Uterus (tissue), 4 donors: ENCODE data around the gene INSC. TPM values are rescaled to one million over a fixed set of nuclear protein-coding genes. Genes with fewer than 3 reads are reported as not detected.

Source experiments
- DNase-seq, 2 donors: peaks; one replicate each; pipeline ENCODE4 v3.0.0-alpha.2; 2019 to 2020
- H3K27ac ChIP-seq, 2 donors: fragments of 200-600 bp; sonication (generic); 1 replicate in 1 of 2; 2 replicates in 1 of 2; pipeline ENCODE4 v1.5.1; 2016 to 2018
- H3K27me3 ChIP-seq, 2 donors: fragments of 200-600 bp; sonication (generic); one replicate each; pipeline ENCODE4 v1.5.1; 2018 to 2019; ENCODE audit warnings: control low read depth in 1 of 2
- H3K36me3 ChIP-seq, 2 donors: fragments of 200-600 bp; sonication (generic); one replicate each; pipeline ENCODE4 v1.5.1; 2019; ENCODE audit warnings: control low read depth in 1 of 2
- H3K4me1 ChIP-seq, 2 donors: fragments of 200-600 bp; sonication (generic); one replicate each; pipeline ENCODE4 v1.5.1; 2018 to 2019; ENCODE audit warnings: control low read depth in 1 of 2
- H3K4me3 ChIP-seq, 2 donors: fragments of 200-600 bp; sonication (generic); 1 replicate in 1 of 2; 2 replicates in 1 of 2; pipeline ENCODE4 v1.5.1; 2018 to 2019; ENCODE audit warnings: mild to moderate bottlenecking in 1 of 2
- H3K9me3 ChIP-seq, 2 donors: fragments of 200-600 bp; sonication (generic); one replicate each; pipeline ENCODE4 v1.5.1; 2019; ENCODE audit warnings: control low read depth in 1 of 2
- POLR2A ChIP-seq, 2 donors: fragments of 450-650 bp; IDR thresholded peaks; one replicate each; pipeline ENCODE4 v1.6.1; 2016; ENCODE audit warnings: antibody characterized with exemption in 2 of 2, mild to moderate bottlenecking in 1 of 2, moderate library complexity in 1 of 2
- intact Hi-C: fragments of 100-400 bp; cut with DNase I; formaldehyde crosslinking; loops from one replicate; pipeline ENCODE4 v1.15.1; 2023; ENCODE audit warnings: low total_unique reads
- total RNA-seq, 4 donors: library from RNA; depleted of rRNA in 3 of 4; stranded (reverse); fragments of >200 nt in 3 of 4; gene quantifications; one replicate each; pipeline versions ENCODE4 v1.1.0 to v1.2.4, GENCODE V29; 2014 to 2023
- TF ChIP-seq, protein P1 (sequence below), 4 experiments: fragments of 200-600 bp in 2 of 4; fragments of 450-650 bp in 2 of 4; sonication (generic) in 2 of 4; IDR thresholded peaks; one replicate each; pipeline ENCODE4 v1.5.1; 2016 to 2019; ENCODE audit warnings: antibody characterized with exemption in 4 of 4, mild to moderate bottlenecking in 2 of 4, moderate library complexity in 1 of 4
- donor health status: DM: yes; HTN: yes; CAD: no.

Gene INSC
- total RNA-seq, 4 donors from 2014 or later: 0.24 to 2.6 TPM; not detected in 2

DNA sequence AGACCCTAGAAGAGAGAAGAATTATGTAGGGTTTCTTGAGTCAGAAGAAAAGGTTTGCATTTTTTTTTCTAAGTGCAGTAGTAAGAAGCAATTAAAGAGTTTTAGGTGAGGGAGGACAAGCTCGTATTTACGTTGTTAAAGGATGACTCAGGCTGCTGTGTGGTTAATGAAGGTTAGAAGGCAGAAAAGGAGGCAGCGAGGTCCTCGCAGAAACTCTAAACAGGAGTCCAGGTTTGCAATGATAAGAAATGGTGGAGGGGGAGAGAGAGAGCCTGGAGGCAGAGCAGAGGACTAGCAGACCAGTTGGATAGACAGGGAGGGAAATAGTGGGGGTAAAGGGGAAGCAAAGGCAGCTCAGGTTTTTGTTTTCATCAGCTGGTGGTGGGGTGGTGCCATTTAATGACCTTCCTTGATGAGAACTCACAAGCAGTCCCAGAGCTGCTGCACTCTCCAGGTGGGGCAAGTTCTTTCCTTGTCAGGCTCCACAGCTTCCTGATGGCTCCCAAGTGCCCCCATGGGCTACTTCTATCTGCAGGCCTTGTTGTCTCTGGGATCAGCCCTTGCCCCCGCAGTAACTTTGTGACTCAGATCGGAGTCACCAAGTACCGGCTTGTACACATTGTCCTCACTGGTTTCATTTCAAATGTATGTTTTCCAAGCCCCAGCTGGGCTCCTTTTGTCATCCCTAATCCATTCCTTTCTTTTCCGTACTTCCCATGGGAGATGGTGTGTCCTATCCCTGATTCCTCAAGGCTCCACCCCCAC, 8.3 kb upstream of the INSC start:
- H3K36me3 ChIP-seq: no peaks in the 10 kb centered on the region
- H3K4me1 ChIP-seq: no peaks in the 10 kb centered on the region
- no peaks in the 10 kb centered on the region for H3K27me3 ChIP-seq
- H3K27ac ChIP-seq: no peak overlapping the region
- H3K9me3 ChIP-seq: no peaks in the 10 kb centered on the region
- H3K4me3 ChIP-seq: no peak overlapping the region
- DNase-seq: no peak
- intact Hi-C loops: no loop called here
- TF ChIP-seq, protein P1, sequence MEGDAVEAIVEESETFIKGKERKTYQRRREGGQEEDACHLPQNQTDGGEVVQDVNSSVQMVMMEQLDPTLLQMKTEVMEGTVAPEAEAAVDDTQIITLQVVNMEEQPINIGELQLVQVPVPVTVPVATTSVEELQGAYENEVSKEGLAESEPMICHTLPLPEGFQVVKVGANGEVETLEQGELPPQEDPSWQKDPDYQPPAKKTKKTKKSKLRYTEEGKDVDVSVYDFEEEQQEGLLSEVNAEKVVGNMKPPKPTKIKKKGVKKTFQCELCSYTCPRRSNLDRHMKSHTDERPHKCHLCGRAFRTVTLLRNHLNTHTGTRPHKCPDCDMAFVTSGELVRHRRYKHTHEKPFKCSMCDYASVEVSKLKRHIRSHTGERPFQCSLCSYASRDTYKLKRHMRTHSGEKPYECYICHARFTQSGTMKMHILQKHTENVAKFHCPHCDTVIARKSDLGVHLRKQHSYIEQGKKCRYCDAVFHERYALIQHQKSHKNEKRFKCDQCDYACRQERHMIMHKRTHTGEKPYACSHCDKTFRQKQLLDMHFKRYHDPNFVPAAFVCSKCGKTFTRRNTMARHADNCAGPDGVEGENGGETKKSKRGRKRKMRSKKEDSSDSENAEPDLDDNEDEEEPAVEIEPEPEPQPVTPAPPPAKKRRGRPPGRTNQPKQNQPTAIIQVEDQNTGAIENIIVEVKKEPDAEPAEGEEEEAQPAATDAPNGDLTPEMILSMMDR (IDR thresholded peaks at IDR 0.05): no peak
- TF ChIP-seq POLR2A (IDR thresholded peaks at IDR 0.05): no peak

DNA sequence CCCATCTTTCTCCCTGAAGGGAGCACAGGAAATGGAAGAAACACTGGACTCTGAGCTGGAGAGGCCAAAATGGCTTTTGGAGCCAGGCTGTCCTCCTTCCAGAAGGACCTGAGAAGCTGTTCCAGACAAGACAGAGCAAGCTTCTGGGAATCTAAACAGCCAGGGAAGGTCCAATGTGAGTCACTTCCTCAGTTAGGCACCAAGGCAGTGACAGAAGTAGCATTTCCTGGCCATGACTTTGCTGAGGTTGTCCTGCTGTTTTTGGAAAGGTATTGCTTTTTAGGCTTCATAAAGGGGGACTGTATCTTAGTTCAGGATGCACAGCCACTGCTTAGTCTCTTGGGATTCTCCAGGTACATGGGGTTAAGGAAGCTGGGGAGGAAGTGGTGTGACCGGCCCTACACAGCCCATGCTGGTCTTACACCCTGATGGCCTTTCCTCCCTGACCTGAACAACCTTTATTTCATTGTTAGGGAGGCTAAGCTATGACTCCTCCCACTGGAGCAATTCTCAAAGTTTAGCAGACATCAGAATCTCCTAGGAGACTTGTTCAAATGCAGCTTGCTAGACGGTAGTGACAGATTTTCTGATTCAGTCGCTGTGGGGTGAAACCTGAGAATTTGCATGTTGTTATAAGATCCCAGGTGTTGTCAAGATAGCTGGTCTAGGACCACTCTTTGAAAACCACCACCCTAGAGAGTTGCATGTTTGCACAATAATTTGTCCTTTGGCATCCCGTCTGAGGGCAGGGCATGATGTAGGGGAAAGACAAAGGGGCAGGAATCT, 6.8 kb upstream of the INSC start:
- intact Hi-C loops: no loop called here
- no peaks in the 10 kb centered on the region for H3K4me1 ChIP-seq
- no peak for DNase-seq

DNA sequence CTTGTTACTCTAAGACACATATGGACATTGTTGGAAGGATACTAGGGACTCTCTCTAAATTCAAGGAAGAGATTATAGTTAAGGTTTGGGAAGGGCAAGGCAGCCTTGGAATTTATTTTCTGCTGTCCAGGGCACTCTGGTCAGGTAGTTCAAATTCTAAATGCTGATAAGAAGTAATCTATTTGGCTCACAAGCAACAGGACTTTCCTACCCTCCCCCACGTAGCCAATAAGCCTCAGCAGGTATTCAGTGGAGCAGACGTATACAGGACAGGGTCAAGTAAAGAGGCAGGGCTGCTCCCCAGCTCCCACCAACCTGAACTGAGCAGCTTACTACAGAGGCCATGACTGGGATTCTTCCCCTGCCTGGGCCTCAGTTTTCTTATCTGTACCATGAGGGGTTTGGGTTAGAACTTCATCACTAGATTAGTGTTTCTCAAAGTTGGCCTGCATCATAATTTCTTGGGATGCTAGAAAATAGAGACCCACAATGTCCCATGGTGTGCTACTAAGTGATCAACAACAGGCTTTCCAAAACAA, 6.1 kb upstream of the INSC start:
- H3K27me3 ChIP-seq: no peaks in the 10 kb centered on the region
- no peaks in the 10 kb centered on the region for H3K36me3 ChIP-seq
- no peak overlapping the region for H3K27ac ChIP-seq
- TF ChIP-seq POLR2A (IDR thresholded peaks at IDR 0.05): no peak
- TF ChIP-seq, protein P1 (IDR thresholded peaks at IDR 0.05): no peak
- intact Hi-C loops: no loop called here
- no peak overlapping the region for H3K4me3 ChIP-seq
- H3K4me1 ChIP-seq: no peaks in the 10 kb centered on the region
- no peak for DNase-seq
- no peaks in the 10 kb centered on the region for H3K9me3 ChIP-seq

More for the DNA sequence above, 6.8 kb upstream of the INSC start:
- Histone ChIP-seq H3K9me3 (no peaks in the 10 kb centered on the region), H3K27ac (no peak overlapping the region), H3K36me3 (no peaks in the 10 kb centered on the region), H3K4me3 (no peak overlapping the region), H3K27me3 (no peaks in the 10 kb centered on the region)
- TF ChIP-seq POLR2A (IDR thresholded peaks at IDR 0.05): no peak
- TF ChIP-seq, protein P1 (IDR thresholded peaks at IDR 0.05): no peak

DNA sequence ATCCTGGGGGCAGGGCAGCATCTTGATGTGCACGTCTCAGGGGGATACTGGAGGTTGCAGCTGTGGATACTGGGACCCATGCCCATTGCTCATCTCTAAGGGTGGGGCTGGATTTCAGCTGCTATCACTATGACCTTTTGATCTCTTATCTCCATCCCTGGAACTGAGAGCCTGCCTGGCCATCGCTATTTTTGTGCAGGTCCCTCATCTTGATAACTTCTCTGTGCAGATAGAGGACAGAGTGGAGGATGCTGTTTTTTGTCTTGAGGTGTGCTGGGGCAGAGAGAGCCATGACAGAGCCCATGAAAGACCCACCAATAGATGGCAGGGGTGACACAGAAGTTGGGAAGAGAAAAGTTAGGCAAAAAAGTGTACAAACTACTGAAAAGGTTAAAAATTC, 5.1 kb upstream of the INSC start:
- Histone ChIP-seq H3K27me3 (no peaks in the 10 kb centered on the region), H3K36me3 (no peaks in the 10 kb centered on the region), H3K4me1 (no peaks in the 10 kb centered on the region), H3K4me3 (no peak overlapping the region), H3K27ac (no peak overlapping the region), H3K9me3 (no peaks in the 10 kb centered on the region)
- no peak for TF ChIP-seq POLR2A (IDR thresholded peaks at IDR 0.05)
- TF ChIP-seq, protein P1 (IDR thresholded peaks at IDR 0.05): no peak
- intact Hi-C loops: no loop called here
- no peak for DNase-seq

DNA sequence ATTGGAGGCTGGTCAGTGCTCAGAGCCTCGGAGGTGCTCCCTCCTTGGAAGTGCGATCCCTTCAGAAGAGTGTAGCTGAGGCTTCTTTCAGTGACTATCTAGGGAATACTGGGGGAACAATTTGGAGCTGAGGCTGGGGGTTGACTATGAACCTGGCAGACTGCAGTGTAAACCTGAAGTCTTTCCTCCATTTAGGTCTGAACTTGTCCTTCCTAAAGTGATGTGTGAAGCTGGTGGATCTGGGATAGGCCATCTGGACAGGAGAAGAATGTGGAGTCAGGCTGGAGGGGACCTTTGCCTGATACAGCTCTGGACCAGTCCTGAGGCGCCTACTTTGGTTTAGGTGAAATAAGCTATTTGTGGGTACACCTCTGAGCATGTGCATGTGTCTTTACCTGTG, 3.5 kb upstream of the INSC start:
- no peak overlapping the region for H3K4me3 ChIP-seq
- H3K9me3 ChIP-seq: no peaks in the 10 kb centered on the region
- no peaks in the 10 kb centered on the region for H3K27me3 ChIP-seq
- H3K4me1 ChIP-seq: no peaks in the 10 kb centered on the region
- no peaks in the 10 kb centered on the region for H3K36me3 ChIP-seq
- TF ChIP-seq, protein P1 (IDR thresholded peaks at IDR 0.05): no peak
- no peak for TF ChIP-seq POLR2A (IDR thresholded peaks at IDR 0.05)
- DNase-seq: no peak
- intact Hi-C loops: no loop called here
- H3K27ac ChIP-seq: no peak overlapping the region
